GM19324 (cell line): ENCODE results near the gene IRAK3.

Experiments used
- ATAC-seq: cut with Tn5 transposase; IDR thresholded peaks from one replicate; pipeline ENCODE4 v1.9.1; 2021; ENCODE audit warnings: mild to moderate bottlenecking, moderate library complexity; ENCODE audit not compliant: unreplicated experiment, low FRiP score

Gene IRAK3

GRCh38 chr12:66188584-66189485 is at the start of gene IRAK3:
Gene IRAK3, plus strand, starts transcription at chr12:66189214. Its CDS starts 86 bp downstream, at chr12:66189300.
- ATAC-seq: peak; percentile 50

- ATAC-seq: no peak
Observed at GRCh38 chr12:66139328-66139727, 49.7 kb upstream of the IRAK3 start.

- ATAC-seq: no peak
Observed at GRCh38 chr12:66140731-66141130, 48.3 kb upstream of the IRAK3 start.

GRCh38 chr12:66141299-66141698 is 47.7 kb upstream of the IRAK3 start:
- no peak for ATAC-seq

- ATAC-seq: no peak
Observed at GRCh38 chr12:66142826-66143225, 46.2 kb upstream of the IRAK3 start.

GRCh38 chr12:66143868-66144267 is 45.1 kb upstream of the IRAK3 start:
- no peak for ATAC-seq

- ATAC-seq: no peak
Observed at GRCh38 chr12:66144791-66145754, 43.9 kb upstream of the IRAK3 start.

- ATAC-seq: no peak
Observed at GRCh38 chr12:66149702-66150398, 39.2 kb upstream of the IRAK3 start.

GRCh38 chr12:66152732-66153131 is 36.3 kb upstream of the IRAK3 start:
- ATAC-seq: no peak

GRCh38 chr12:66154776-66155175 is 34.2 kb upstream of the IRAK3 start:
- no peak for ATAC-seq

- no peak for ATAC-seq
Observed at GRCh38 chr12:66156654-66157053, 32.4 kb upstream of the IRAK3 start.

GRCh38 chr12:66159123-66159522 is 29.9 kb upstream of the IRAK3 start:
- ATAC-seq: no peak

GRCh38 chr12:66160704-66161103 is 28.3 kb upstream of the IRAK3 start:
- ATAC-seq: no peak

- ATAC-seq: no peak
Observed at GRCh38 chr12:66162701-66163100, 26.3 kb upstream of the IRAK3 start.

GRCh38 chr12:66163289-66163688 is 25.7 kb upstream of the IRAK3 start:
- ATAC-seq: no peak

- no peak for ATAC-seq
Observed at GRCh38 chr12:66164349-66164821, 24.6 kb upstream of the IRAK3 start.

GRCh38 chr12:66165141-66165540 is 23.9 kb upstream of the IRAK3 start:
- no peak for ATAC-seq

GRCh38 chr12:66166561-66166960 is 22.5 kb upstream of the IRAK3 start:
- ATAC-seq: no peak

GRCh38 chr12:66168410-66168809 is 20.6 kb upstream of the IRAK3 start:
- ATAC-seq: no peak
